ENCODE data around the gene MDGA2. TPM values are rescaled to one million over a fixed set of nuclear protein-coding genes. Genes with fewer than 3 reads are reported as not detected.

The MDGA2 gene
- total RNA-seq, 1 experiment from 2014 or later = not detected

DNA sequence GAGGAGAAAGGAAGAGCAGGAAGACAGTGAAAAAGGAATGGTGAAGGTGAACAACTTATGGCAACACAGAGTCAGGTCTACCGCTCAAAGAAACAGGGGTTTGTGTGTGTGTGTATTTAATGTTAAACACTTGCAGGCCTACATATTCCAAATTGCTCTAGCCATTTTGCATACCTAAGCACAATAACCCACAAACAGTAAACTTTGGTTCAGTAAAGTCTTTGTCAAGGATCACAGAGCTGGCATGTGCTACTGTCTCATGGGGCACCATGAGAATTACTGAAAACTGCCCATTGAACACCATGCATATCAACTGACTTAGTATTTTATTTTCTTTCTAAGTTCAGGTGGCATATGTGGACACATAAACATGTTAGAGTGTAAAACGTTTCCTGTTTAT lies 163.6 kb downstream of the MDGA2 start:
- Mint-ChIP-seq H3K27me3 (ENCODE audit: insufficient read depth, unreplicated experiment) (no peaks in the 10 kb centered on the region), H3K36me3 (ENCODE audit: insufficient read depth, unreplicated experiment) (no peaks in the 10 kb centered on the region), H3K9me3 (ENCODE audit: unreplicated experiment) (no peaks in the 10 kb centered on the region), H3K4me1 (ENCODE audit: low read depth, unreplicated experiment) (no peaks in the 10 kb centered on the region), H3K27ac (ENCODE audit: unreplicated experiment) (no peak overlapping the region), H3K4me3 (ENCODE audit: unreplicated experiment) (no peak overlapping the region)
- no peaks in the 10 kb centered on the region for H3K36me3 ChIP-seq (ENCODE audit: control insufficient read depth, insufficient read depth, low read length)
- TF ChIP-seq, protein P1, sequence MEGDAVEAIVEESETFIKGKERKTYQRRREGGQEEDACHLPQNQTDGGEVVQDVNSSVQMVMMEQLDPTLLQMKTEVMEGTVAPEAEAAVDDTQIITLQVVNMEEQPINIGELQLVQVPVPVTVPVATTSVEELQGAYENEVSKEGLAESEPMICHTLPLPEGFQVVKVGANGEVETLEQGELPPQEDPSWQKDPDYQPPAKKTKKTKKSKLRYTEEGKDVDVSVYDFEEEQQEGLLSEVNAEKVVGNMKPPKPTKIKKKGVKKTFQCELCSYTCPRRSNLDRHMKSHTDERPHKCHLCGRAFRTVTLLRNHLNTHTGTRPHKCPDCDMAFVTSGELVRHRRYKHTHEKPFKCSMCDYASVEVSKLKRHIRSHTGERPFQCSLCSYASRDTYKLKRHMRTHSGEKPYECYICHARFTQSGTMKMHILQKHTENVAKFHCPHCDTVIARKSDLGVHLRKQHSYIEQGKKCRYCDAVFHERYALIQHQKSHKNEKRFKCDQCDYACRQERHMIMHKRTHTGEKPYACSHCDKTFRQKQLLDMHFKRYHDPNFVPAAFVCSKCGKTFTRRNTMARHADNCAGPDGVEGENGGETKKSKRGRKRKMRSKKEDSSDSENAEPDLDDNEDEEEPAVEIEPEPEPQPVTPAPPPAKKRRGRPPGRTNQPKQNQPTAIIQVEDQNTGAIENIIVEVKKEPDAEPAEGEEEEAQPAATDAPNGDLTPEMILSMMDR (IDR thresholded peaks at IDR 0.05; ENCODE audit: insufficient read depth in 1 of 2, low read depth in 1 of 2, low read length in 1 of 2, severe bottlenecking in 1 of 2, unreplicated experiment in 1 of 2) = no peak
- no peak for DNase-seq
- no TSS peak for BruUV-seq (replicated peaks)
- no peaks in the 10 kb centered on the region for H3K27me3 ChIP-seq (replicated peaks; ENCODE audit: control insufficient read depth, insufficient read depth, low read length)
- no peaks in the 10 kb centered on the region for H3K9me3 ChIP-seq
- CTCF ChIA-PET = no interaction called here
- POLR2A ChIA-PET = no interaction called here
- no peak overlapping the region for H3K4me3 ChIP-seq (ENCODE audit: low read depth, low read length)
- intact Hi-C loops (cut with micrococcal nuclease; ENCODE audit: unreplicated experiment) = no loop called here
- peaks cover 7% of the 10 kb centered on the region; the same call in 1 of the 2 replicates for H3K4me1 ChIP-seq

- TF ChIP-seq, protein P1 (IDR thresholded peaks at IDR 0.05; ENCODE audit: insufficient read depth in 1 of 2, low read depth in 1 of 2, low read length in 1 of 2, severe bottlenecking in 1 of 2, unreplicated experiment in 1 of 2) = no peak
- no peaks in the 10 kb centered on the region for H3K4me1 ChIP-seq
- H3K27ac Mint-ChIP-seq (ENCODE audit: unreplicated experiment) = no peak overlapping the region
- intact Hi-C loops (cut with micrococcal nuclease; ENCODE audit: unreplicated experiment) = no loop called here
- H3K36me3 Mint-ChIP-seq (ENCODE audit: insufficient read depth, unreplicated experiment) = no peaks in the 10 kb centered on the region
- H3K9me3 ChIP-seq = no peaks in the 10 kb centered on the region
- H3K36me3 ChIP-seq (ENCODE audit: control insufficient read depth, insufficient read depth, low read length) = no peaks in the 10 kb centered on the region
- CTCF ChIA-PET = no interaction called here
- BruUV-seq (replicated peaks) = no TSS peak
- no peak overlapping the region for H3K4me3 ChIP-seq (ENCODE audit: low read depth, low read length)
- H3K27me3 Mint-ChIP-seq (ENCODE audit: insufficient read depth, unreplicated experiment) = peaks cover under 1% of the 10 kb centered on the region
- H3K9me3 Mint-ChIP-seq (ENCODE audit: unreplicated experiment) = no peaks in the 10 kb centered on the region
- no peaks in the 10 kb centered on the region for H3K4me1 Mint-ChIP-seq (ENCODE audit: low read depth, unreplicated experiment)
- H3K4me3 Mint-ChIP-seq (ENCODE audit: unreplicated experiment) = no peak overlapping the region
- POLR2A ChIA-PET = no interaction called here
- no peak for DNase-seq
- no peaks in the 10 kb centered on the region for H3K27me3 ChIP-seq (replicated peaks; ENCODE audit: control insufficient read depth, insufficient read depth, low read length)
These were observed 165.4 kb downstream of the MDGA2 start for GRCh38 chr14:47509957-47510356.

DNA sequence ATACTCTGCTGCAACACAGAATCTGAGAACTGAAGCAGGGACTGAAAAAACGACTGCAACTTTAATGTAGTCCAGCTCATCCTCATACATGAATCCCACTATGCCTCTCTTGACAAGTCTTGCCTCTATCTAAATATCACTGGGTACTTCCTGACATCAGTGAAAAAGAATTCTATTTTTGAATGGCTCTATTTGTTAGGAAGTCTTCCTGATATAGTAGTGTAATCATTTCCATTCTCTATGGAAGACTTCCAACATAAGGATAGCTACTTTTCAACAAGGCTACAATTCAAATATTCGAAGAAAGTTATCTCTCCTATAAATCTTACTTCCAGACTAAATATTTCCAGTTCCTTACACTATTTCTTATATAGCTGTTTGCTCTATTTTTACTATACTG lies 167.5 kb downstream of the MDGA2 start:
- no peak overlapping the region for H3K4me3 Mint-ChIP-seq (ENCODE audit: unreplicated experiment)
- ChIA-PET CTCF (no interaction called here), POLR2A (no interaction called here)
- TF ChIP-seq, protein P1 (IDR thresholded peaks at IDR 0.05; ENCODE audit: insufficient read depth in 1 of 2, low read depth in 1 of 2, low read length in 1 of 2, severe bottlenecking in 1 of 2, unreplicated experiment in 1 of 2) = no peak
- H3K4me1 ChIP-seq = no peaks in the 10 kb centered on the region
- H3K36me3 ChIP-seq (ENCODE audit: control insufficient read depth, insufficient read depth, low read length) = no peaks in the 10 kb centered on the region
- no peaks in the 10 kb centered on the region for H3K4me1 Mint-ChIP-seq (ENCODE audit: low read depth, unreplicated experiment)
- H3K27ac Mint-ChIP-seq (ENCODE audit: unreplicated experiment) = no peak overlapping the region
- no peaks in the 10 kb centered on the region for H3K36me3 Mint-ChIP-seq (ENCODE audit: insufficient read depth, unreplicated experiment)
- no TSS peak for BruUV-seq (replicated peaks)
- no peaks in the 10 kb centered on the region for H3K9me3 ChIP-seq
- H3K27me3 ChIP-seq (replicated peaks; ENCODE audit: control insufficient read depth, insufficient read depth, low read length) = no peaks in the 10 kb centered on the region
- no peaks in the 10 kb centered on the region for H3K9me3 Mint-ChIP-seq (ENCODE audit: unreplicated experiment)
- DNase-seq = no peak
- H3K27me3 Mint-ChIP-seq (ENCODE audit: insufficient read depth, unreplicated experiment) = peaks cover 2% of the 10 kb centered on the region
- H3K4me3 ChIP-seq (ENCODE audit: low read depth, low read length) = no peak overlapping the region
- intact Hi-C loops (cut with micrococcal nuclease; ENCODE audit: unreplicated experiment) = no loop called here

All from Caco-2 (cell line).